Endothelial cell of umbilical vein (primary cell): ENCODE data around the gene KIAA1217. TPM values are rescaled to one million over a fixed set of nuclear protein-coding genes. Genes with fewer than 3 reads are reported as not detected.

Source experiments
- BruUV-seq: library from RNA; stranded (reverse); fragments of 400-500 nt; replicated peaks from 2 replicates; lab custom pipeline; 2021; lab: Mats Ljungman, UMichigan
- CTCF ChIA-PET: fragments of 300-600, 350-600 bp; sonication (Branson Sonifier 250); formaldehyde crosslinking; loops from one replicate; lab custom pipeline; 2021; ENCODE audit warnings: antibody characterized with exemption, inconsistent platforms; lab: Charles Lee
- POLR2A ChIA-PET: fragments of 300-600, 350-600 bp; sonication (Branson Sonifier 250); formaldehyde crosslinking; loops from one replicate; lab custom pipeline; 2021; ENCODE audit warnings: antibody characterized with exemption, inconsistent platforms; lab: Charles Lee
- DNase-seq: peaks from one replicate; pipeline ENCODE4 v3.0.0-alpha.2; 2011; ENCODE audit warnings: low read depth, low spot score
- FAIRE-seq: peaks from 2 replicates; lab custom pipeline; 2011; peaks lifted over from hg19 to GRCh38; lab: Jason Lieb, UNC
- H2AFZ ChIP-seq: 2 replicates; pipeline ENCODE4 v1.6.0; 2012; ENCODE audit warnings: low read depth, low read length, control low read depth, inconsistent platforms
- H3K27ac ChIP-seq: 2 replicates; pipeline ENCODE4 v1.5.1; 2011; ENCODE audit warnings: low read depth, mild to moderate bottlenecking, control low read depth, low read length, moderate library complexity; ENCODE audit not compliant: insufficient read depth
- H3K27me3 ChIP-seq, 2 experiments: 2 replicates each; pipeline versions ENCODE4 v1.6.0 to v1.6.1; 2011; ENCODE audit warnings: low read length in 2 of 2, mixed read lengths in 1 of 2; ENCODE audit not compliant: control insufficient read depth in 2 of 2, insufficient read depth in 2 of 2
- H3K36me3 ChIP-seq, 2 experiments: 2 replicates in 1 of 2; 3 replicates in 1 of 2; pipeline ENCODE4 v1.5.1; 2011; ENCODE audit warnings: low read length in 2 of 2, mild to moderate bottlenecking in 1 of 2, moderate library complexity in 1 of 2; ENCODE audit not compliant: control insufficient read depth in 2 of 2, insufficient read depth in 2 of 2; ENCODE audit errors: extremely low read depth in 1 of 2
- H3K4me1 ChIP-seq: 3 replicates; pipeline ENCODE4 v1.5.1; 2011; ENCODE audit warnings: mild to moderate bottlenecking, low read length; ENCODE audit not compliant: control insufficient read depth, insufficient read depth; ENCODE audit errors: extremely low read depth
- H3K4me2 ChIP-seq: 2 replicates; pipeline ENCODE4 v1.6.1; 2011; ENCODE audit warnings: low read length, control low read depth, mixed read lengths; ENCODE audit not compliant: insufficient read depth
- H3K4me3 ChIP-seq, 3 experiments: fragments of 200-600 bp in 1 of 3; sonication (generic), shearing (Covaris generic) in 1 of 3; replicated peaks in 1 of 3; 2 replicates each; pipeline ENCODE4 v1.5.1; 2011 to 2016; ENCODE audit warnings: control low read depth in 3 of 3, low read length in 3 of 3, mild to moderate bottlenecking in 2 of 3, inconsistent platforms in 1 of 3, low read depth in 1 of 3, moderate library complexity in 1 of 3; ENCODE audit not compliant: insufficient read depth in 1 of 3
- H3K79me2 ChIP-seq: 2 replicates; pipeline ENCODE4 v1.6.0; 2012; ENCODE audit warnings: low read length, inconsistent platforms; ENCODE audit not compliant: control insufficient read depth, insufficient read depth
- H3K9ac ChIP-seq: replicated peaks from 2 replicates; pipeline ENCODE3; 2011; ENCODE audit warnings: low read length, control low read depth; ENCODE audit not compliant: insufficient read depth; ENCODE audit errors: extremely low read depth
- H3K9me1 ChIP-seq: replicated peaks from 3 replicates; pipeline ENCODE4 v1.6.0; 2011; ENCODE audit warnings: mild to moderate bottlenecking, low read length; ENCODE audit not compliant: control insufficient read depth, insufficient read depth; ENCODE audit errors: extremely low read depth
- H3K9me3 ChIP-seq: replicated peaks from 2 replicates; pipeline ENCODE4 v1.5.1; 2012; ENCODE audit warnings: low read length, inconsistent platforms; ENCODE audit not compliant: control insufficient read depth, insufficient read depth
- H4K20me1 ChIP-seq: replicated peaks from 2 replicates; pipeline ENCODE3; 2011; ENCODE audit warnings: mild to moderate bottlenecking, low read length; ENCODE audit not compliant: control insufficient read depth, insufficient read depth; ENCODE audit errors: extremely low read depth
- EZH2 ChIP-seq: IDR thresholded peaks from 2 replicates; pipeline ENCODE4 v1.6.1; 2012; ENCODE audit warnings: borderline replicate concordance, low read depth, mild to moderate bottlenecking, moderate library complexity, low read length, inconsistent platforms; ENCODE audit not compliant: severe bottlenecking
- FOS ChIP-seq: IDR thresholded peaks from 2 replicates; pipeline ENCODE4 v1.6.1; 2011; ENCODE audit warnings: mild to moderate bottlenecking, low read length, moderate library complexity, borderline replicate concordance; ENCODE audit not compliant: insufficient read depth
- GATA2 ChIP-seq: IDR thresholded peaks from 2 replicates; pipeline ENCODE4 v1.7.0; 2011; ENCODE audit warnings: low read depth, mild to moderate bottlenecking, moderate library complexity, mixed read lengths, low read length; ENCODE audit not compliant: insufficient read length, insufficient read depth
- JUN ChIP-seq: IDR thresholded peaks from 2 replicates; pipeline ENCODE4 v1.6.1; 2011; ENCODE audit warnings: borderline replicate concordance, low read depth; ENCODE audit not compliant: insufficient read length, insufficient read depth
- MYC ChIP-seq: IDR thresholded peaks from one replicate; pipeline ENCODE4 v1.6.1; 2011; ENCODE audit warnings: mild to moderate bottlenecking, low read depth, low read length
- POLR2A ChIP-seq: IDR thresholded peaks from 2 replicates; pipeline ENCODE4 v1.6.1; 2012; ENCODE audit warnings: low read depth, mild to moderate bottlenecking, control low read depth, low read length
- POLR2AphosphoS5 ChIP-seq: IDR thresholded peaks from 2 replicates; pipeline ENCODE4 v1.6.1; 2012; ENCODE audit warnings: low read depth, mild to moderate bottlenecking, control low read depth, low read length, moderate library complexity; ENCODE audit not compliant: insufficient read depth
- dilution Hi-C: fragments of 300-500 bp; cut with MboI; formaldehyde crosslinking; loops from one replicate; pipeline ENCODE4 v1.15.0; 2019; ENCODE audit warnings: low sequenced_read_pairs; ENCODE audit not compliant: extremely low pct_ligation_motif_present
- intact Hi-C: fragments of 100-400 bp; cut with micrococcal nuclease; formaldehyde crosslinking; loops from one replicate; pipeline ENCODE4 v1.10.0; 2022
- polyA plus RNA-seq, 4 experiments: library from polyadenylated mRNA; depleted of rRNA in 3 of 4; stranded (reverse) in 3 of 4; unstranded in 1 of 4; fragments of >200 nt; gene quantifications; 2 replicates each; pipeline versions ENCODE4 v1.2.1 to v1.2.3, GENCODE V29; 2011 to 2012; ENCODE audit warnings: missing spikeins in 1 of 4
- total RNA-seq: library from RNA; stranded (reverse); gene quantifications from 2 replicates; pipeline ENCODE4 v1.2.3, GENCODE V29; 2021
- TF ChIP-seq, protein P1 (sequence below): IDR thresholded peaks from 2 replicates; pipeline ENCODE4 v1.6.1; 2011; ENCODE audit not compliant: insufficient read depth, insufficient read length
- TF ChIP-seq, protein P2 (sequence below), 2 donors: IDR thresholded peaks; 1 replicate in 1 of 2; 2 replicates in 1 of 2; pipeline ENCODE4 v1.5.1; 2011; ENCODE audit warnings: low read length in 2 of 2, mild to moderate bottlenecking in 2 of 2, moderate library complexity in 2 of 2, control low read depth in 1 of 2, inconsistent platforms in 1 of 2, low read depth in 1 of 2; ENCODE audit not compliant: insufficient read depth in 1 of 2; ENCODE audit errors: extremely low read depth in 1 of 2

Gene KIAA1217
- total and polyA plus RNA-seq, 2 donors (not counting 3 experiments of a cell fraction or from before 2014, with no cell fraction given): 0.83 to 10.3 TPM

DNA sequence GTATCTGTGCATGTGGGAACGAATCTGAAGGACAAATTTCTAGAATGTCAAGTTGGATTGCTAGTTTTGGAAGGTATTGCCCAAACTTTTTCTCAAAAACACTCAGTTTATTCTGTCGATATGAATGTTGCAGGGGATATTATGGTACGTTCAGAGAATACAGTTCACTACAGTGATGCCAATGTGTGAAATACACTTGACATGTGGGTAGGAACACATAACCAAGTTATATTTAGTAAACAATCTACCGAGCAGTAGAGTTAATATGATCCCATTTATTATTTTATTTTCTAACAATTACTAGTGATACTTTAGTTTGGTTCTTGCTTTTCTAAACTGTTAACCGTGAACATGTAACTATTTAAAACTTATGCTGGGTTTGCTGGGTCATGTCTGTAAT, 37.4 kb downstream of the KIAA1217 start:
- no peak overlapping the region for H3K4me2 ChIP-seq
- H2AFZ ChIP-seq: no peak overlapping the region
- TF ChIP-seq EZH2: no peak
- TF ChIP-seq POLR2A: no peak
- TF ChIP-seq, protein P1, sequence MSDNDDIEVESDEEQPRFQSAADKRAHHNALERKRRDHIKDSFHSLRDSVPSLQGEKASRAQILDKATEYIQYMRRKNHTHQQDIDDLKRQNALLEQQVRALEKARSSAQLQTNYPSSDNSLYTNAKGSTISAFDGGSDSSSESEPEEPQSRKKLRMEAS: no peak
- TF ChIP-seq, protein P2, sequence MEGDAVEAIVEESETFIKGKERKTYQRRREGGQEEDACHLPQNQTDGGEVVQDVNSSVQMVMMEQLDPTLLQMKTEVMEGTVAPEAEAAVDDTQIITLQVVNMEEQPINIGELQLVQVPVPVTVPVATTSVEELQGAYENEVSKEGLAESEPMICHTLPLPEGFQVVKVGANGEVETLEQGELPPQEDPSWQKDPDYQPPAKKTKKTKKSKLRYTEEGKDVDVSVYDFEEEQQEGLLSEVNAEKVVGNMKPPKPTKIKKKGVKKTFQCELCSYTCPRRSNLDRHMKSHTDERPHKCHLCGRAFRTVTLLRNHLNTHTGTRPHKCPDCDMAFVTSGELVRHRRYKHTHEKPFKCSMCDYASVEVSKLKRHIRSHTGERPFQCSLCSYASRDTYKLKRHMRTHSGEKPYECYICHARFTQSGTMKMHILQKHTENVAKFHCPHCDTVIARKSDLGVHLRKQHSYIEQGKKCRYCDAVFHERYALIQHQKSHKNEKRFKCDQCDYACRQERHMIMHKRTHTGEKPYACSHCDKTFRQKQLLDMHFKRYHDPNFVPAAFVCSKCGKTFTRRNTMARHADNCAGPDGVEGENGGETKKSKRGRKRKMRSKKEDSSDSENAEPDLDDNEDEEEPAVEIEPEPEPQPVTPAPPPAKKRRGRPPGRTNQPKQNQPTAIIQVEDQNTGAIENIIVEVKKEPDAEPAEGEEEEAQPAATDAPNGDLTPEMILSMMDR (IDR thresholded peaks at IDR 0.05; ENCODE audit: extremely low read depth in 1 of 2, insufficient read depth in 1 of 2, low read depth in 1 of 2, low read length in 2 of 2): no peak
- no peak for TF ChIP-seq GATA2
- TF ChIP-seq POLR2AphosphoS5: no peak
- no peak for TF ChIP-seq JUN
- no peak for TF ChIP-seq FOS
- TF ChIP-seq MYC: no peak
- H4K20me1 ChIP-seq: no peaks in the 10 kb centered on the region
- intact Hi-C loops (no loop called here), dilution Hi-C loops (no loop called here)
- H3K9me1 ChIP-seq: no peaks in the 10 kb centered on the region
- H3K4me1 ChIP-seq: no peaks in the 10 kb centered on the region
- no peak overlapping the region for H3K4me3 ChIP-seq
- no peaks in the 10 kb centered on the region for H3K36me3 ChIP-seq
- H3K9me3 ChIP-seq: no peaks in the 10 kb centered on the region
- no peak overlapping the region for H3K9ac ChIP-seq
- H3K27me3 ChIP-seq: no peaks in the 10 kb centered on the region
- no peak overlapping the region for H3K27ac ChIP-seq
- ChIA-PET POLR2A (no interaction called here), CTCF (no interaction called here)
- FAIRE-seq: no peak
- no peaks in the 10 kb centered on the region for H3K79me2 ChIP-seq
- BruUV-seq: no TSS peak
- DNase-seq: no peak
